Measurements from ENCODE around the gene SLC37A2.

GRCh38 chr11:125025968-125026367, 37.1 kb upstream of the SLC37A2 start:
- no peak for TF ChIP-seq POLR2AphosphoS5 (IDR thresholded peaks at IDR 0.05)
- TF ChIP-seq CTCF (IDR thresholded peaks at IDR 0.05): no peak

Measured in gastroesophageal sphincter (tissue), 3 donors.